G401.6 (cell line): ENCODE results near the gene TMEFF2.

Experiments used
- FAIRE-seq: peaks from 2 replicates; lab custom pipeline; 2012; peaks lifted over from hg19 to GRCh38; lab: Jason Lieb, UNC

TMEFF2 gene

DNA sequence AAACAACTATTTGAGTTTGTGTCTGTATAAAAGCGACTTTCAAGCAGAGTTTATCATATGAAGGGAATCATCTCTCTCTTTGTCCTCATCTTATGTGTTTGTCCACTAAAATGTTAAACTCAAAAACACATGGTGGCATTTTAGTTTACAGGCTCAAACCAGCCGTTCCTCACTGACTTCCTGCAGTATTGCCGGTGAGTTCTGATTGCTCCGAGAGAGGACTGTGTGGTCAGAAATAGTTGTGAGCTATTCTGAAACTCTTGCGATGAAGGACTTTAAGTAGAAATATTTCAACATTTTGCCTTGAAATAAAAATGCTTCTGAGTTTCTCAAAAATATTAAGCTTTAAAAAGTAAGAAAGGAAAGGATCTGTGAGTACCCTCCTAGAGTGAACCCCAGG is 184.7 kb downstream of the TMEFF2 start:
- no peak for FAIRE-seq

GRCh38 chr2:192007581-192008228 is 187.0 kb downstream of the TMEFF2 start:
- FAIRE-seq = no peak

- FAIRE-seq = no peak
These were observed 189.5 kb downstream of the TMEFF2 start for GRCh38 chr2:192005211-192005610.

DNA sequence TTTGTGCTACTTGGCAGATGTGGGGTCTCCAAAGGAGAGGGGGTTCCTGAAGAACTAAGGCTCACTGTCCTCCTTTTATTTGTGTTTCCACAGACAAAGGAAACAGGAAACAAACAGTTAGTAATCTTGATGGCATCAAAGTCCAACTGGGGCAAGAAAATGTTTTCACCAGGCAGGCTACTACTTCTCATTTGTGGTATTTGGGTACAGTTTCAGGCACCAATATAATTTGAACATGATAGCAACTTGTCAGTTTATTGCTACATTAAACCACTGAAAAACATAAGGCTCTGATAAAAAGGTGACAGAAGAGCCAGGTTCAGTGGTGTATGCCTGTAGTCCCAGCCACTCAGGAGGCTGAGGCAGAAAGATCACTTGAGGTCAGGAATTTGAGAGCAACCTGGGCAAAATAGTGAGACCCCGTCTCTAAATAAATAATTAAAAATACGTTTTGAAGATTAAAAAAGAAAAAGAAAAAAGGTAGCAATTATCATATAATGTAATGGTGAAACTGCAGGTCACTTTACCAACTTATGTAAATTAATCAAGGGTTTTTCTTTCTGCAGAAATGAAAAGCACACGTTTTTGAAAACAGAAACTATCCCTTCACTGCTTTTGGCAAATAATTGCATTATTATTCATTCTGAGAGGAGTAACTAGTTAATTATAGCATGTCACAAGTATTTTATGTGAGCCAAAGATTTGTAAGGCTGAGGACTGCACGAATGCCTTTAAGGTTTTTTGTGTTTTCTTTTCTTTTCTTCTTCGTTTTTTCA is 190.4 kb downstream of the TMEFF2 start:
- no peak for FAIRE-seq

GRCh38 chr2:192002418-192002817 is 192.3 kb downstream of the TMEFF2 start:
- no peak for FAIRE-seq

- no peak for FAIRE-seq
These were observed 194.3 kb downstream of the TMEFF2 start for GRCh38 chr2:192000196-192000980.

DNA sequence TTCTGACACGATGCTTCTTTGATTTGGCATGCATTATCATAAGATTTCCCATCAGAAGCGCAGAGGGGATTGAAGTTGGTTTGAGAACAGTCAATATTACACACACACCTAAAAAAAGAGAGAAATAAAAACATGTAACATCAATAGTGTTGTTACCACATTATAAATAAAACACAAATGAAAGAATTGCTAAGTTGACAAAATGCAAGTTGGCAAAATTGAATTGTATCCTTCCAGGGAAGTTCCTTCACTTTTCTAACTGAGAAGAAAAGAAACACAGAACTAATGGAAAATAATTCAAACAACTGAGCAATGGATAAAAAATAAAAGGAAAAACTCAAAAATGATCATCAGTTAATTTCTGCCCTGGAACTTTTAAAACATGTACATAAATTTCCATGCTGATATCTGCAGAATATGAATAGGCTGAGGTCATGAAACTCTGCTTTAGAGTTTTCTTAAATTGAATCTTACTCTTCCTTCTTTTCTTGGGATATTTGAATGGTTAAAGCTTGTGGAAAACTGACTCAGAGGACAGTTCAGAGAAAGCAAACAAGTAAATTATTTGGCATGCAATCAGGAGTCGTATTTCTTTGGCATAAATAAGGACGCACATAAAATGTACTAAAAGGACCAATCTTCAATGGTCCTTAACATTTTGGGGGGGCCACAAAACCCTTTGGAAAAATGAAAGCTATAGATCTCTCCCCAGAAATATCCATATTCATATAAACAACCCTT is 195.5 kb downstream of the TMEFF2 start:
- no peak for FAIRE-seq

- FAIRE-seq = no peak
These were observed 199.4 kb downstream of the TMEFF2 start for GRCh38 chr2:191995285-191995684.

DNA sequence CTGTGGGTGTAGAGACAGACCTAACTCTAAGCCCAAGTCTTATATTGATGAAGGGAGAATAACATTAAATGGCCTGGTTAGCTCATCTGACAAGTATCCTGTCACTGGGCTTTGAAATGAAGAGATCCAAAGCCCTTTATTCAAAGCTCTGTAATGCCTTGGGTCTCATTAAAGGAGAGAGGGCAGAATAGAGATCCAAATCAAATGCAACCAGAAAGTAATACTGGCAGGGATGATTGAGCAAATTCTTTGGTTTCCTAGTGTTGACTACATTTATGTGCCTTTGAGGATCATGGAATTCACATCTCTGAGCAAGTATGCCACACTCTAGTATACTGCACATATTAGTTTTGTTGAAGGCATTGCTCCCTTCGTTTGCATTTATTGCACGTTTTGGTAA is 200.0 kb downstream of the TMEFF2 start:
- FAIRE-seq = no peak

DNA sequence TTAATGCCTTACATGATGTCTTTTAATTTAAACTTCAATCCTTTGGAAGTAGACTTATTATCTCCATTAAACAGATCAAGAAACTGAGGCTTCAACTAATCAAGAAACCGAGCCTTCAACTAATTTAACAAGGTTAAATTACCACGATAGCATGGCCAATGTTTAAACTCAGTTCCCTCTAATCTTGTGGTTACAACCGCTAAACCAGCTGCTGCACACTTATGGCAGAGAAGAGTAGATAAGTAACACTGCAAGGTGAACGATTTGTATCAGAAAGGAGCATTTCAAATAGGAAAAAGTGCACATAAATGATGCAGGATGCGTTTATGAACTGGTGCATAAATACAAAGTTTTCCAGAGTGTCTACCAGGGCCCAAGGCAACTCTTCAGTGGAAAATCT is 203.3 kb downstream of the TMEFF2 start:
- FAIRE-seq = no peak

DNA sequence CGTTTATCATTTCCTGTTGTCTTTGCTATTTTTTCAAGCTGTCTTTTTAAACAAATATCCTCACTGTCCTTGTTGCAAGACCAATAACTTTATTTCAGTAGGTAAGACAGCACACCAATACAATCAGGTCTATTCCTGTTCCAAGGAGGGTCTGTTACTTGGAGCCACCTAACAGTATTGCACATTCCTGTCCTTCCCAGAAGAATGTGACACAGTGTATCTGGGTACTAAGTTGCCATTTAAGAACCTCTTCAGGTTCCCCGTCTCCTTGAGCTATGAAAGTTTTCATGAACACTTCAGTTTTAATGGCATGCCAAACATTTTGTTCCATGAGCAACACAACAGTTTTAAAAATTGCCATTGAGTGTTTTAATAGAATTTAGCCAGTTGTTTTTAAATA is 209.0 kb downstream of the TMEFF2 start:
- FAIRE-seq = no peak

- FAIRE-seq = no peak
These were observed 211.1 kb downstream of the TMEFF2 start for GRCh38 chr2:191983591-191983990.

DNA sequence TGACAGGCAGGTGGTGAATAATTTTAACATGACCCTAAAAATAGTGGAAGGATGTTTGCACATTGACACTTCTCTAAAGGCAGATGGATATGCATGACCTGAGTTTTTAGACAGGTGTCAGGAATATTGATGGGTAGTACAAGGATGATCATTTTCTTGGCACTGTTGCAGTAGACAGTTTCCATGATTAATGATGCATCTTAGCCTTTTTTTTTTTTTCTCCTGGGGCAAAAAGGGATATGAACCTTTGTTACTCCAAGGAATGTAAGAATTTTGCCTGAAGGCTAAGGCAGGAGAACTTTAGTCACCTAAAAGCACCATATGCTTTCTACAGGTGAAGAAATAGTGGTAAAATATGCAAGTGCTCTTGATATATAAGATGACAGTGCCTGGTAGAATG is 211.5 kb downstream of the TMEFF2 start:
- no peak for FAIRE-seq

GRCh38 chr2:191981706-191982105 is 213.0 kb downstream of the TMEFF2 start:
- no peak for FAIRE-seq

DNA sequence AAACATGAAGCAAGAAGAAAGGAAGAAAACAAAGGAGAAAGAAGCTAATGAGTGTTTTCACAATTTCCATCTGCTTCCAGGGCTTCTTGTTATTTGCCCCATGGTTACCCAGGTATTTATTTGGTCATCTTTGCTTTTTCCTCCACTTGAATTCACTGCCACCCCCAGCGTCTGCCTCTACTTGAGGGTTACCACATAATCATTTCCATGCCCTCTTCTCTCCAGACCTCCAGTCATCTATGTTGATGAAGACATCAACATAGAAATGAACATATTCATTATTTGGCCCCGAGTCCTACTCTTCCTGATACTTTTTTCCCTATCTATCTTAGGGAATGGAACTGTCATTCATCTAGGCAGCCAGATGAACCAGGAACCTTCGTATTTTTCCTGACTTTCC is 214.2 kb downstream of the TMEFF2 start:
- no peak for FAIRE-seq

GRCh38 chr2:191979221-191979730 is 215.5 kb downstream of the TMEFF2 start:
- FAIRE-seq = no peak

DNA sequence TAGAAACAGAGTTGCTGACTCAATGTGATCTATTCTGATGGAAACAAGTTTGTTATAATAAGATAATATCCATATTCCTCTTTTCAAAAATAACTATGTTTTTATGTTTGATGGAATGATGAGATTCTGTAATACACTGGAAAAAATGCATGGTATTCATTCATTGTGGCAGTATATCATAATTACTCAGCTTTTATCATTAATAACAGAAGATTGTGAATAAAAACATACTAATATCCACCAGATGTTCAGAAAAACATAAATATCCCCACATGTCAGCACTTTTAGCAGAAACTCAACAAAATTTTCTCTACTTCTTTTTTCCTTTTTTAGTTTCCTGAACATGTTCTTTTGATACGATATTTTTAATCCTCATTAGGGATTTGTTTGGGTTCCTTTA is 217.0 kb downstream of the TMEFF2 start:
- FAIRE-seq = no peak

- FAIRE-seq = no peak
These were observed 218.3 kb downstream of the TMEFF2 start for GRCh38 chr2:191976436-191976835.

GRCh38 chr2:191974676-191975075 is 220.1 kb downstream of the TMEFF2 start:
- FAIRE-seq = no peak

DNA sequence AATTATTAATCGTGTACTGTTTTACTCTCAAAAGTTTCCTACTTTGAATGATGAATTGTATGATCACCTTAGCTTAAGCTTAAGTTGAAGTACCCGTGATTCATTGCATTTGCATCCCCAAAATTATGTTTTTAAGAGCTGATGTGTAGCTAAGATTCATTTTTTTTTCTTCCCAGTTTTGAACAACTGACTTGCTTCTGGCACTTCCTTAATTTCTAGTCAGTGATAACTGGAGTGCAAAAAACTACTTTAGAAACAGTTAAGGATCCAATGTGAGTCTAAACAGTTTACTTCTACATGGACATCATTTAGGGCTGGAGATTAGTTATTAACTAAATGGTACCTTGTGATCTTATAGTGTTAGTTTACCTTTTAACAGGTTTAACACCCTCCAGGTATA is 223.9 kb downstream of the TMEFF2 start:
- FAIRE-seq = no peak

GRCh38 chr2:191968120-191968519 is 226.6 kb downstream of the TMEFF2 start:
- FAIRE-seq = no peak

GRCh38 chr2:191965733-191966132 is 229.0 kb downstream of the TMEFF2 start:
- FAIRE-seq = no peak
